Measurements from ENCODE around the gene E2F4. TPM values are rescaled to one million over a fixed set of nuclear protein-coding genes. Genes with fewer than 3 reads are reported as not detected.

The E2F4 gene
- total RNA-seq, 1 experiment from 2014 or later, result 86.2 TPM

GRCh38 chr16:67201411-67202345, 9.7 kb downstream of the E2F4 start:
- TF ChIP-seq CTCF (conservative IDR thresholded peaks at IDR 0.05; ENCODE audit: low read depth, low read length), result no peak
- no peak for TF ChIP-seq EZH2phosphoT487 (IDR thresholded peaks at IDR 0.05; ENCODE audit: borderline replicate concordance, low read length)
- TF ChIP-seq EZH2 (IDR thresholded peaks at IDR 0.05; ENCODE audit: low read length, unreplicated experiment), result no peak
- intact Hi-C loops (cut with micrococcal nuclease), result no loop called here
- Histone ChIP-seq H3K79me2 (ENCODE audit: low read length) (no peaks in the 10 kb centered on the region), H3K9me2 (replicated peaks; ENCODE audit: low read length) (no peaks in the 10 kb centered on the region), H4K20me1 (ENCODE audit: low read length) (no peaks in the 10 kb centered on the region; the same call in 1 of the 2 replicates), H3K4me3 (ENCODE audit: low read length) (no peak overlapping the region), H2AFZ (ENCODE audit: low read length) (no peak overlapping the region), H3K27me3 (ENCODE audit: low read length) (no peaks in the 10 kb centered on the region), H3F3A (ENCODE audit: low read length, unreplicated experiment) (no peaks in the 10 kb centered on the region), H3K4me2 (ENCODE audit: low read length) (no peak overlapping the region), H3K27ac (ENCODE audit: low read length) (no peak overlapping the region), H3K4me1 (ENCODE audit: insufficient read depth, low read length) (peaks cover 8% of the 10 kb centered on the region), H3K36me3 (ENCODE audit: low read depth, low read length) (no peaks in the 10 kb centered on the region), H3K9me3 (ENCODE audit: low read length) (no peaks in the 10 kb centered on the region), H3K9ac (ENCODE audit: low read length) (no peak overlapping the region)
- BruUV-seq (replicated peaks), result no TSS peak
- DNase-seq (no peak), ATAC-seq (no peak)
- POLR2A ChIA-PET (ENCODE audit: unreplicated experiment), result no interaction called here
- CTCF ChIA-PET, result no interaction called here

GRCh38 chr16:67202426-67202825, 10.5 kb downstream of the E2F4 start:
- H3K4me2 ChIP-seq (ENCODE audit: low read length), result no peak overlapping the region
- no peak overlapping the region for H3K9ac ChIP-seq (ENCODE audit: low read length)
- POLR2A ChIA-PET (ENCODE audit: unreplicated experiment), result no interaction called here
- H3K27ac ChIP-seq (ENCODE audit: low read length), result no peak overlapping the region
- no TSS peak for BruUV-seq (replicated peaks)
- DNase-seq (no peak), ATAC-seq (no peak)
- H3K79me2 ChIP-seq (ENCODE audit: low read length), result no peaks in the 10 kb centered on the region
- H3K27me3 ChIP-seq (ENCODE audit: low read length), result no peaks in the 10 kb centered on the region
- H3K36me3 ChIP-seq (ENCODE audit: low read depth, low read length), result no peaks in the 10 kb centered on the region
- no peak overlapping the region for H3K4me3 ChIP-seq (ENCODE audit: low read length)
- H3F3A ChIP-seq (ENCODE audit: low read length, unreplicated experiment), result no peaks in the 10 kb centered on the region
- H2AFZ ChIP-seq (ENCODE audit: low read length), result no peak overlapping the region
- no peaks in the 10 kb centered on the region for H3K9me2 ChIP-seq (replicated peaks; ENCODE audit: low read length)
- TF ChIP-seq EZH2phosphoT487 (IDR thresholded peaks at IDR 0.05; ENCODE audit: borderline replicate concordance, low read length), result no peak
- TF ChIP-seq EZH2 (IDR thresholded peaks at IDR 0.05; ENCODE audit: low read length, unreplicated experiment), result no peak
- TF ChIP-seq CTCF (conservative IDR thresholded peaks at IDR 0.05; ENCODE audit: low read depth, low read length), result no peak
- CTCF ChIA-PET, result no interaction called here
- H3K9me3 ChIP-seq (ENCODE audit: low read length), result no peaks in the 10 kb centered on the region
- no peaks in the 10 kb centered on the region for H4K20me1 ChIP-seq (ENCODE audit: low read length)
- peaks cover 15% of the 10 kb centered on the region for H3K4me1 ChIP-seq (ENCODE audit: insufficient read depth, low read length)
- intact Hi-C loops (cut with micrococcal nuclease), result no loop called here

GRCh38 chr16:67202956-67203493, 11.1 kb downstream of the E2F4 start:
- Histone ChIP-seq H3K9me2 (replicated peaks; ENCODE audit: low read length) (no peaks in the 10 kb centered on the region), H4K20me1 (ENCODE audit: low read length) (no peaks in the 10 kb centered on the region), H3K4me3 (ENCODE audit: low read length) (no peak overlapping the region), H3K4me1 (ENCODE audit: insufficient read depth, low read length) (peaks cover 21% of the 10 kb centered on the region), H3K9me3 (ENCODE audit: low read length) (no peaks in the 10 kb centered on the region), H3F3A (ENCODE audit: low read length, unreplicated experiment) (no peaks in the 10 kb centered on the region), H3K27ac (ENCODE audit: low read length) (no peak overlapping the region), H3K27me3 (ENCODE audit: low read length) (no peaks in the 10 kb centered on the region), H2AFZ (ENCODE audit: low read length) (no peak overlapping the region), H3K9ac (ENCODE audit: low read length) (no peak overlapping the region), H3K4me2 (ENCODE audit: low read length) (no peak overlapping the region), H3K79me2 (ENCODE audit: low read length) (no peaks in the 10 kb centered on the region), H3K36me3 (ENCODE audit: low read depth, low read length) (no peaks in the 10 kb centered on the region)
- CTCF ChIA-PET, result no interaction called here
- TF ChIP-seq CTCF (conservative IDR thresholded peaks at IDR 0.05; ENCODE audit: low read depth, low read length), result no peak
- TF ChIP-seq EZH2 (IDR thresholded peaks at IDR 0.05; ENCODE audit: low read length, unreplicated experiment), result no peak
- no peak for TF ChIP-seq EZH2phosphoT487 (IDR thresholded peaks at IDR 0.05; ENCODE audit: borderline replicate concordance, low read length)
- intact Hi-C loops (cut with micrococcal nuclease), result no loop called here
- ATAC-seq (no peak), DNase-seq (no peak)
- POLR2A ChIA-PET (ENCODE audit: unreplicated experiment), result no interaction called here
- no TSS peak for BruUV-seq (replicated peaks)
